CD4-positive, alpha-beta T cell (primary cell): ENCODE measurements around the gene PGAP1. TPM values are rescaled to one million over a fixed set of nuclear protein-coding genes. Genes with fewer than 3 reads are reported as not detected.

ENCODE experiments used
- ATAC-seq: fragments of 200-7000 bp; cut with Tn5 transposase; one replicate; pipeline ENCODE4 v1.10.0; 2022; ENCODE audit warnings: mild to moderate bottlenecking; ENCODE audit not compliant: poor library complexity
- CTCF ChIA-PET: fragments of 350-600 bp; sonication (Branson Sonifier 250); formaldehyde crosslinking; loops from one replicate; lab custom pipeline; 2021; ENCODE audit warnings: antibody characterized with exemption, inconsistent platforms; lab: Charles Lee
- POLR2A ChIA-PET: fragments of 350-600 bp; sonication (Branson Sonifier 250); formaldehyde crosslinking; loops from one replicate; lab custom pipeline; 2021; ENCODE audit warnings: antibody characterized with exemption, inconsistent platforms; lab: Charles Lee
- DNase-seq, 14 experiments: peaks; one replicate each; pipeline ENCODE4 v3.0.0-alpha.2; 2013 to 2020; ENCODE audit warnings: mixed read lengths in 2 of 14
- H3K27ac ChIP-seq, 2 donors: one replicate each; pipeline versions ENCODE4 v1.5.1 to v1.7.0; 2013; ENCODE audit warnings: low read length in 2 of 2, low read depth in 1 of 2, mild to moderate bottlenecking in 1 of 2
- H3K27me3 ChIP-seq, 2 experiments: 1 replicate in 1 of 2; 2 replicates in 1 of 2; pipeline versions ENCODE4 v1.6.1 to v1.7.0; 2013; ENCODE audit warnings: low read length in 2 of 2, control low read depth in 1 of 2, mild to moderate bottlenecking in 1 of 2, moderate library complexity in 1 of 2; ENCODE audit not compliant: insufficient read depth in 2 of 2, control insufficient read depth in 1 of 2
- H3K36me3 ChIP-seq: one replicate; pipeline ENCODE4 v1.6.1; 2013; ENCODE audit warnings: low read length, control low read depth; ENCODE audit not compliant: insufficient read depth
- H3K4me1 ChIP-seq: one replicate; pipeline ENCODE4 v1.6.1; 2013; ENCODE audit warnings: low read length, control low read depth; ENCODE audit not compliant: insufficient read depth
- H3K4me3 ChIP-seq: one replicate; pipeline ENCODE4 v1.5.1; 2013; ENCODE audit warnings: mild to moderate bottlenecking, low read length, moderate library complexity
- H3K9me3 ChIP-seq, 2 experiments: 1 replicate in 1 of 2; 2 replicates in 1 of 2; pipeline versions ENCODE4 v1.6.1 to v1.7.0; 2013; ENCODE audit warnings: low read length in 2 of 2, mild to moderate bottlenecking in 2 of 2, control low read depth in 1 of 2, moderate library complexity in 1 of 2; ENCODE audit not compliant: control insufficient read depth in 1 of 2, insufficient read depth in 1 of 2
- H3K27ac Mint-ChIP-seq: one replicate; pipeline ENCODE4 v1.8.0; 2020; ENCODE audit warnings: mixed read lengths
- H3K27me3 Mint-ChIP-seq: one replicate; pipeline ENCODE4 v1.8.0; 2021; ENCODE audit warnings: mixed read lengths
- H3K36me3 Mint-ChIP-seq: one replicate; pipeline ENCODE4 v1.8.0; 2021; ENCODE audit warnings: low read depth, mixed read lengths
- H3K4me1 Mint-ChIP-seq: one replicate; pipeline ENCODE4 v1.8.0; 2021; ENCODE audit warnings: low read depth, mixed read lengths
- H3K4me3 Mint-ChIP-seq: one replicate; pipeline ENCODE4 v1.8.0; 2020; ENCODE audit warnings: mild to moderate bottlenecking, mixed read lengths
- H3K9me3 Mint-ChIP-seq: one replicate; pipeline ENCODE4 v1.8.0; 2020; ENCODE audit warnings: mixed read lengths
- CTCF ChIP-seq: fragments of 200-600 bp; IDR thresholded peaks from one replicate; pipeline ENCODE4 v1.8.0; 2022; ENCODE audit warnings: antibody characterized with exemption, mild to moderate bottlenecking
- intact Hi-C, 2 experiments: fragments of 100-400 bp; cut with DNase I in 1 of 2; cut with micrococcal nuclease in 1 of 2; formaldehyde crosslinking; loops; one replicate each; pipeline versions ENCODE4 v1.15.1 to v1.9.0; 2023 to 2025; cut with DNase I, micrococcal nuclease
- total RNA-seq, 174 experiments: library from RNA in 2 of 174; stranded (reverse) in 2 of 174; gene quantifications; one replicate each; pipeline ENCODE4 v1.2.3 and lab custom pipeline; 2021 to 2026

PGAP1 gene
- total RNA-seq, 2 experiments from 2014 or later: 10.3 to 11.3 TPM

DNA sequence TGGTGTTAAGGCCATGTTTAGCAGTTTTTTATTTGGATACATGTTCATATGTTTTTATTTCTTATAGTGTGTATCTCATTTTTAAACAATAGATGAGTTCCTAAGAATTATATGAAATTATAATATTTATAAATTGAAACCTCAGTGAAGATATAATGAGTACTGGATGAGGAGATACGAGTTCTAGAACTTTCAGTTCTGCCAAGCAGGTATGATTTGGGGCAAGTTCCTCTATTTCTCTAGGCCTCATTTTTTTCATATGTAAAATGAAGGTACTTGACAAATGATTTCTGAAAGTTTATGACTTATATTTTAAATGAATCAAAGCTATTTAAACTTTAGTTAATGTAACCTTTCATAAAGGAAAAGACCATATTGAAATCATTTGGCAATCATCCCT, 8.2 kb upstream of the PGAP1 start:
- DNase-seq (no peak), ATAC-seq (no peak)
- Histone ChIP-seq H3K27me3 (no peaks in the 10 kb centered on the region), H3K27ac (no peak overlapping the region), H3K36me3 (no peaks in the 10 kb centered on the region), H3K9me3 (no peaks in the 10 kb centered on the region), H3K4me1 (no peaks in the 10 kb centered on the region), H3K4me3 (no peak overlapping the region)
- Mint-ChIP-seq H3K9me3 (no peaks in the 10 kb centered on the region), H3K4me1 (peaks cover 5% of the 10 kb centered on the region), H3K36me3 (no peaks in the 10 kb centered on the region), H3K27ac (no peak overlapping the region), H3K4me3 (no peak overlapping the region), H3K27me3 (no peaks in the 10 kb centered on the region)
- intact Hi-C loops: loop anchor here in 1 of 2 experiments (10.0 kb wide), 1 partner anchor 770 kb away; the partner anchor contains the start of gene MARS2
- CTCF ChIA-PET: interaction anchor here (0.9 kb wide), 1 partner anchor 34 kb away, joined by 3 read pairs; no protein-coding TSS in a partner anchor
- TF ChIP-seq CTCF: no peak
- POLR2A ChIA-PET: no interaction called here

DNA sequence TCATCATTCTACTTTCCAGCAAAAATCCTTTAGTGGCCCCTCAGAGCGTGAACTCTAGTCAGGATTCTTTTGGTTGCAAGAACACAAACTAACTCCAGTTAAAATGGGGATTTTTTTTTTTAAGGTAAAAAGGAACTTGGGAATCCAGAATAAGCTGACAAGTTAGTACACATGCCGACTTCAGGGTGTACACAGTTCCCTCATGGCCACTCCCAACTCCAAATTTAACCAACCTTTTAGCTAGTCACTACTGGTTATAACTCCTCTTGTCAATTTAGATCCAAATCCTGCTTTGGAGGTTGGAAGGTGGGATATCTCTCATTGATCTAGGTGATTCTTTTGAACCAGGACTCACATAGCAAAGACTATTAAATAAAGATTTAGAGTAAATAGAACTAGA, 5.0 kb upstream of the PGAP1 start:
- H3K4me1 Mint-ChIP-seq: peaks cover 15% of the 10 kb centered on the region
- POLR2A ChIA-PET: interaction anchor here (0.7 to 1.2 kb wide), 3 partner anchors 29 to 672 kb away, joined by 3 read pairs; no protein-coding TSS in a partner anchor
- no peak for ATAC-seq
- no peak overlapping the region for H3K4me3 ChIP-seq
- H3K4me3 Mint-ChIP-seq: no peak overlapping the region
- H3K36me3 Mint-ChIP-seq: peaks cover 11% of the 10 kb centered on the region
- H3K36me3 ChIP-seq: no peaks in the 10 kb centered on the region
- intact Hi-C loops: loop anchor here in 1 of 2 experiments (10.0 kb wide), 1 partner anchor 773 kb away; the partner anchor contains the start of gene MARS2
- H3K4me1 ChIP-seq: peaks cover 6% of the 10 kb centered on the region
- H3K9me3 ChIP-seq: no peaks in the 10 kb centered on the region
- CTCF ChIA-PET: no interaction called here
- no peaks in the 10 kb centered on the region for H3K9me3 Mint-ChIP-seq
- no peak overlapping the region for H3K27ac Mint-ChIP-seq
- no peak for DNase-seq
- TF ChIP-seq CTCF: no peak
- no peak overlapping the region for H3K27ac ChIP-seq
- no peaks in the 10 kb centered on the region for H3K27me3 ChIP-seq
- no peaks in the 10 kb centered on the region for H3K27me3 Mint-ChIP-seq

DNA sequence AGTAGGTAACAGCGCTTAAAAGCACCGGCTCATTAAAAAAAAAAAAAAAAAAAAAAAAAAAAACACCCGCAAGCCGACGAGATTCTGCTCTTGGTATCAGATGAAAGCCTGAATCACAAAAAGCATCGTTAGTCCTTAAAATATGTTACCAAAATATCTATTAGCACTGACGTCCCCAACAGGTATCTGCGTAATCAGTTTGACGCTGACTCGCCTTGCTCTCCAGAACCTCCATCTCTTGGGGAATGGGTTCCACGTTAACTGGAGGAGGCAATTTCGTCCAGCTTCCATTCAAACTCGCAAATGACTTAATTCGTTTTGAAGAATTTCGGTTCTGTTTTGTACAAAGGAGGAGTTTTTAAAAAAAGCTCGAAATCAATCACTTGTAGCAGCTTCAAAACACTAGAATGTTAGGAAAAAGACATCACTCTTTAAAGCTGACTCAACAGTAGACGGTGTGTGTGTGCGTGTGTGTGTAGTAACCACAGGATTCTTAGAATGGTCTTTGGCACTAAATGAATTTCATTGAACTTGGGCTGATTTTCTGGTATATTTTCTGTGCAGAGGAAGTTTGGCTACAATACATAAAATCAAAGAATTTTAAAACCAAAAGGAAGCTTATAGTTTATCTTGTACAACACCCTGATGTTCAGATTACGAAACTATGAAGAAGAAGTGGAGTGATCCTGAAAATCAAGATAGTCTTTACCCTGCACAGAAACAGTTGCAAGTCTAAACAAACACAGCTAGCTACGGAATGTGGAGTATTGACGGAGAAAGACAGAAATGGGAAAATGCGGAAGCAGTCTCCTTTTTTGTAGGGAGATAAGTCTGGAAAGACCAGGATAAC, 1.1 kb upstream of the PGAP1 start:
- ATAC-seq (peak; percentile 44), DNase-seq (peak in 12 of 14 experiments; percentile 9 to 78 (median 40))
- H3K27ac Mint-ChIP-seq: peak overlapping the region; percentile 86
- H3K27ac ChIP-seq: peak overlapping the region; percentile 43 to 61
- peaks cover 41% of the 10 kb centered on the region for H3K4me1 Mint-ChIP-seq
- CTCF ChIA-PET: interaction anchor here (0.7 kb wide), 1 partner anchor 9 kb away, joined by 3 read pairs; no protein-coding TSS in a partner anchor
- POLR2A ChIA-PET: interaction anchor here (0.7 to 4.0 kb wide), 8 partner anchors 9 to 526 kb away, joined by 3 to 21 read pairs (median 5); partner anchors contain the start of genes COQ10B, GTF3C3 and SF3B1
- peaks cover 15% of the 10 kb centered on the region for H3K4me1 ChIP-seq
- no peaks in the 10 kb centered on the region for H3K9me3 ChIP-seq
- intact Hi-C loops: loop anchor here (5.0 kb wide), 2 partner anchors 130 to 510 kb away; partner anchors contain the start of genes GTF3C3 (in 1 of the 2) and SF3B1 (in 1 of the 2)
- H3K36me3 ChIP-seq: no peaks in the 10 kb centered on the region
- peak overlapping the region; percentile 98 for H3K4me3 Mint-ChIP-seq
- H3K36me3 Mint-ChIP-seq: peaks cover 22% of the 10 kb centered on the region
- H3K9me3 Mint-ChIP-seq: no peaks in the 10 kb centered on the region
- peak overlapping the region; percentile 90 for H3K4me3 ChIP-seq
- H3K27me3 Mint-ChIP-seq: no peaks in the 10 kb centered on the region
- no peak for TF ChIP-seq CTCF
- H3K27me3 ChIP-seq: no peaks in the 10 kb centered on the region
